HepG2 (cell line): ENCODE data around the gene RAB15. TPM values are rescaled to one million over a fixed set of nuclear protein-coding genes. Genes with fewer than 3 reads are reported as not detected.

Source experiments
- ATAC-seq: fragments of 200-7000 bp; cut with Tn5 transposase; 3 replicates; pipeline ENCODE4 v1.9.1; 2020; ENCODE audit warnings: mild to moderate bottlenecking, moderate library complexity
- BruUV-seq: library from RNA; stranded (reverse); fragments of 400-500 nt; replicated peaks from 2 replicates; lab custom pipeline; 2021; lab: Mats Ljungman, UMichigan
- CTCF ChIA-PET: fragments of 300-600 bp; formaldehyde crosslinking; extraction: SDS; loops from one replicate; lab custom pipeline; 2021; ENCODE audit warnings: low total read pairs, inconsistent platforms, low intra/inter-chr PET ratio; lab: Yijun Ruan, JAX
- POLR2A ChIA-PET: fragments of 350-600 bp; sonication (Branson Sonifier 250); formaldehyde crosslinking; loops from one replicate; lab custom pipeline; 2020; ENCODE audit warnings: antibody characterized with exemption, inconsistent platforms; lab: Yijun Ruan, JAX
- DNase-seq: peaks from one replicate; pipeline ENCODE4 v3.0.0-alpha.2; 2015; ENCODE audit warnings: low spot score
- FAIRE-seq: peaks from 3 replicates; lab custom pipeline; 2011; peaks lifted over from hg19 to GRCh38; lab: Jason Lieb, UNC
- H2AFZ ChIP-seq: one replicate; pipeline ENCODE4 v1.6.1; 2011; ENCODE audit warnings: low read length, inconsistent platforms
- H3K27ac ChIP-seq: fragments of 300-600 bp; 3 replicates; pipeline ENCODE4 v1.8.0; 2011; ENCODE audit warnings: mixed run types, mild to moderate bottlenecking, mixed read lengths, low read length, inconsistent platforms; ENCODE audit not compliant: insufficient read depth; ENCODE audit errors: extremely low read length
- H3K27me3 ChIP-seq, 2 experiments: fragments of 200-600 bp in 1 of 2; 2 replicates in 1 of 2; 3 replicates in 1 of 2; pipeline versions ENCODE4 v1.6.0 to v1.8.0; 2011; ENCODE audit warnings: low read length in 2 of 2, mild to moderate bottlenecking in 2 of 2, moderate library complexity in 2 of 2, inconsistent platforms in 1 of 2; ENCODE audit not compliant: insufficient read depth in 2 of 2, control insufficient read depth in 1 of 2
- H3K36me3 ChIP-seq, 2 experiments: fragments of 200-600 bp in 1 of 2; replicated peaks in 1 of 2; 2 replicates in 1 of 2; 3 replicates in 1 of 2; pipeline versions ENCODE4 v1.5.1 to v1.8.0; 2011; ENCODE audit warnings: low read length in 2 of 2, inconsistent platforms in 1 of 2; ENCODE audit not compliant: insufficient read depth in 2 of 2, control insufficient read depth in 1 of 2
- H3K4me1 ChIP-seq: 2 replicates; pipeline ENCODE4 v1.5.1; 2012; ENCODE audit warnings: low read length, inconsistent platforms; ENCODE audit not compliant: insufficient read depth
- H3K4me2 ChIP-seq: 2 replicates; pipeline ENCODE4 v1.6.0; 2011; ENCODE audit warnings: low read depth, low read length, inconsistent platforms
- H3K4me3 ChIP-seq, 3 experiments: fragments of 200-600 bp in 1 of 3; sonication (generic), shearing (Covaris generic) in 1 of 3; replicated peaks in 1 of 3; 2 replicates each; pipeline ENCODE4 v1.5.1; 2011 to 2016; ENCODE audit warnings: low read length in 3 of 3, inconsistent platforms in 2 of 3, low read depth in 2 of 3, mild to moderate bottlenecking in 2 of 3, control low read depth in 1 of 3, mixed read lengths in 1 of 3; ENCODE audit not compliant: insufficient read depth in 1 of 3
- H3K79me2 ChIP-seq: one replicate; pipeline ENCODE4 v1.6.1; 2011; ENCODE audit warnings: low read length, inconsistent platforms; ENCODE audit not compliant: insufficient read depth
- H3K9ac ChIP-seq: 2 replicates; pipeline ENCODE4 v1.6.0; 2011; ENCODE audit warnings: mild to moderate bottlenecking, low read depth, low read length, inconsistent platforms; ENCODE audit not compliant: insufficient read depth
- H3K9me3 ChIP-seq: 2 replicates; pipeline ENCODE4 v1.5.1; 2012; ENCODE audit warnings: mild to moderate bottlenecking, low read length
- H4K20me1 ChIP-seq: 2 replicates; pipeline ENCODE4 v1.6.0; 2011; ENCODE audit warnings: inconsistent platforms, mild to moderate bottlenecking, low read length, moderate library complexity; ENCODE audit not compliant: insufficient read depth
- EP300 ChIP-seq, 3 experiments: sonication (generic) in 1 of 3; formaldehyde crosslinking in 1 of 3; IDR thresholded peaks; 2 replicates each; pipeline versions ENCODE4 v1.5.1 to v1.6.1; 2011 to 2020; ENCODE audit warnings: low read depth in 2 of 3, low read length in 2 of 3, borderline replicate concordance in 1 of 3, improper control_type of control experiment in 1 of 3, mild to moderate bottlenecking in 1 of 3, missing genetic modification reagents in 1 of 3, moderate library complexity in 1 of 3
- ETV5 ChIP-seq: IDR thresholded peaks from 2 replicates; pipeline ENCODE4 v1.6.1; 2018; ENCODE audit warnings: missing biosample characterization, missing genetic modification reagents, inconsistent platforms, borderline replicate concordance
- MATR3 ChIP-seq: sonication (generic); formaldehyde crosslinking; IDR thresholded peaks from 2 replicates; pipeline ENCODE4 v1.4.0; 2020; ENCODE audit warnings: missing genetic modification reagents
- MEIS1 ChIP-seq: sonication (generic); formaldehyde crosslinking; IDR thresholded peaks from 2 replicates; pipeline ENCODE4 v1.9.0; 2021; ENCODE audit warnings: mild to moderate bottlenecking, missing genetic modification reagents, moderate library complexity, borderline replicate concordance
- RBM22 ChIP-seq: fragments of 200-400 bp; formaldehyde crosslinking; optimal IDR thresholded peaks from 2 replicates; pipeline ENCODE3; 2017; ENCODE audit warnings: mild to moderate bottlenecking, low read length, moderate library complexity
- REXO4 ChIP-seq: sonication (generic); formaldehyde crosslinking; IDR thresholded peaks from 2 replicates; pipeline ENCODE4 v1.8.0; 2022; ENCODE audit warnings: missing genetic modification reagents, mild to moderate bottlenecking, borderline replicate concordance
- RFX5 ChIP-seq: IDR thresholded peaks from 2 replicates; pipeline ENCODE4 v1.6.1; 2011; ENCODE audit warnings: low read depth, low read length, improper control_type of control experiment
- SOX5 ChIP-seq: IDR thresholded peaks from 2 replicates; pipeline ENCODE4 v1.6.1; 2016; ENCODE audit warnings: borderline replicate concordance
- ZKSCAN8 ChIP-seq: IDR thresholded peaks from 2 replicates; pipeline ENCODE4 v1.6.1; 2016; ENCODE audit warnings: borderline replicate concordance, missing genetic modification reagents, missing compliant biosample characterization
- ZNF142 ChIP-seq: sonication (generic); formaldehyde crosslinking; IDR thresholded peaks from 2 replicates; pipeline ENCODE4 v1.4.0; 2020; ENCODE audit warnings: missing genetic modification reagents
- ZNF530 ChIP-seq: sonication (generic); formaldehyde crosslinking; IDR thresholded peaks from 2 replicates; pipeline ENCODE4 v1.5.0; 2020; ENCODE audit warnings: low read depth, mild to moderate bottlenecking, missing genetic modification reagents
- ZSCAN9 ChIP-seq: IDR thresholded peaks from 2 replicates; pipeline ENCODE4 v1.6.1; 2016; ENCODE audit warnings: borderline replicate concordance
- WGBS: methylation state at CpG from one replicate; pipeline ENCODE4 v1.1.6; 2017; ENCODE audit warnings: low lambda C conversion rate; 5-methylcytosine and 5-hydroxymethylcytosine counted together
- in situ Hi-C: cut with HindIII; loops from 2 replicates; pipeline ENCODE4 v1.10.0; 2017; ENCODE audit warnings: low pct_unique_long_range_greater_than_20kb; ENCODE audit not compliant: extremely low pct_ligation_motif_present
- intact Hi-C: fragments of 100-400 bp; cut with micrococcal nuclease; formaldehyde crosslinking; loops from one replicate; pipeline ENCODE4 v1.10.0; 2022; ENCODE audit not compliant: unreplicated experiment
- polyA plus RNA-seq, 8 experiments: library from polyadenylated mRNA; depleted of rRNA in 3 of 8; stranded (reverse) in 7 of 8; unstranded in 1 of 8; fragments of >200 nt; fragmentation: Illumina TruSeq in 4 of 8; extraction: Trizol in 4 of 8; gene quantifications; 2 replicates each; pipeline versions ENCODE4 v1.2.1 to v1.2.3, GENCODE V29; 2011 to 2016; ENCODE audit warnings: low read depth in 4 of 8, missing spikeins in 1 of 8, mixed read lengths in 1 of 8; ENCODE audit not compliant: insufficient read depth in 1 of 8
- total RNA-seq, 5 experiments: library from RNA; depleted of rRNA; stranded (reverse); fragments of >200 nt; fragmentation: Illumina TruSeq; extraction: Trizol; gene quantifications; 2 replicates each; pipeline ENCODE4 v1.2.3, GENCODE V29; 2016; ENCODE audit warnings: low read depth in 1 of 5

RAB15 gene
- total and polyA plus RNA-seq, 2 of the 13 experiments (the other 11 are each of a cell fraction or from before 2014, with no cell fraction given), result 7.4 to 18.5 TPM

GRCh38 chr14:64906022-64906421 is 66.1 kb downstream of the RAB15 start:
- ATAC-seq (no peak), FAIRE-seq (no peak), DNase-seq (no peak)
- in situ Hi-C loops (no loop called here), intact Hi-C loops (loop anchor here (5.0 kb wide), 1 partner anchor 84 kb away; no protein-coding TSS in a partner anchor)
- Histone ChIP-seq H3K4me2 (no peak overlapping the region), H3K27ac (no peak overlapping the region), H3K4me3 (no peak overlapping the region), H3K9ac (no peak overlapping the region), H3K36me3 (no peaks in the 10 kb centered on the region), H3K27me3 (0 out of 5 replicates have a peak, but pooled peaks cover 0 to 3% of the 10 kb centered on the region in 2 experiments), H4K20me1 (no peaks in the 10 kb centered on the region), H3K4me1 (0 out of 2 replicates have a peak, but pooled peaks cover 7% of the 10 kb centered on the region), H3K79me2 (no peaks in the 10 kb centered on the region), H2AFZ (no peak overlapping the region), H3K9me3 (no peaks in the 10 kb centered on the region)
- no TSS peak for BruUV-seq
- TF ChIP-seq EP300 (IDR thresholded peaks at IDR 0.05; ENCODE audit: low read depth in 2 of 2, low read length in 2 of 2) (no peak), EP300 (CRISPR knock-in tag; IDR thresholded peaks at IDR 0.05; ENCODE audit: borderline replicate concordance) (no peak), ZSCAN9 (no peak), REXO4 (CRISPR knock-in tag) (no peak), ETV5 (CRISPR knock-in tag) (no peak), RFX5 (no peak), ZKSCAN8 (CRISPR knock-in tag) (no peak), MEIS1 (CRISPR knock-in tag) (no peak), SOX5 (CRISPR knock-in tag) (no peak), RBM22 (no peak), MATR3 (CRISPR knock-in tag) (no peak), ZNF142 (CRISPR knock-in tag) (no peak), ZNF530 (no peak)
- ChIA-PET CTCF (no interaction called here), POLR2A (no interaction called here)
- 55% methylated on average over 6 of the region's 6 CpGs for WGBS
